Adrenal gland (tissue), 12 donors: ENCODE results near the gene HNRNPC. TPM values are rescaled to one million over a fixed set of nuclear protein-coding genes. Genes with fewer than 3 reads are reported as not detected.
A peak's percentile ranks its signal among the peaks of the same experiment; 100 is the strongest.

Experiments used
- DNase-seq, 7 donors: peaks; one replicate each; pipeline ENCODE4 v3.0.0-alpha.2; 2019 to 2020
- H3K27ac ChIP-seq, 5 donors: fragments of 200-600 bp; sonication (generic) in 4 of 5; 1 replicate in 3 of 5; 2 replicates in 2 of 5; pipeline versions ENCODE4 v1.5.1 to v1.8.0; 2016 to 2020; ENCODE audit warnings: mild to moderate bottlenecking in 1 of 5
- H3K27me3 ChIP-seq: fragments of 200-600 bp; 2 replicates; pipeline ENCODE4 v1.8.0; 2021
- H3K36me3 ChIP-seq, 2 donors: fragments of 200-600 bp; replicated peaks in 1 of 2; 1 replicate in 1 of 2; 2 replicates in 1 of 2; pipeline versions ENCODE4 v1.5.1 to v1.8.0; 2018 to 2022
- H3K4me1 ChIP-seq, 2 donors: fragments of 200-600 bp; replicated peaks in 1 of 2; 1 replicate in 1 of 2; 2 replicates in 1 of 2; pipeline versions ENCODE4 v1.5.1 to v1.8.0; 2018 to 2021
- H3K4me3 ChIP-seq, 4 donors: fragments of 200-600 bp; sonication (generic) in 3 of 4; one replicate each; pipeline ENCODE4 v1.5.1; 2016 to 2018
- H3K9me3 ChIP-seq, 3 donors: fragments of 200-600 bp; sonication (generic) in 1 of 3; replicated peaks in 1 of 3; 1 replicate in 2 of 3; 2 replicates in 1 of 3; pipeline versions ENCODE4 v1.5.1 to v1.8.0; 2016 to 2021
- POLR2A ChIP-seq, 2 donors: fragments of 450-650 bp; IDR thresholded peaks; one replicate each; pipeline ENCODE4 v1.6.1; 2017; ENCODE audit warnings: antibody characterized with exemption in 2 of 2, mild to moderate bottlenecking in 2 of 2, moderate library complexity in 1 of 2
- WGBS, 4 donors: extraction: QIAGEN DNeasy Blood & Tissue Kit in 2 of 4; methylation state at CpG; one replicate each; pipeline versions ENCODE4 v1.1.5 to v1.1.7; 2013 to 2017; 5-methylcytosine and 5-hydroxymethylcytosine counted together
- intact Hi-C, 2 donors: fragments of 100-400 bp; cut with DNase I; formaldehyde crosslinking; loops; one replicate each; pipeline versions ENCODE4 v1.14.1 to v1.15.0; 2022 to 2023
- polyA plus RNA-seq, 3 donors: library from polyadenylated mRNA; stranded (reverse); fragments of 200-250 nt in 2 of 3; fragments of 350-450 nt in 1 of 3; fragmentation: Illumina TruSeq in 1 of 3; extraction: RNeasy Lipid Tissue Mini Kit (QIAGEN cat#74804) in 1 of 3; gene quantifications; one replicate each; pipeline ENCODE4 v1.2.3, GENCODE V29; 2013 to 2014
- total RNA-seq, 9 donors: library from RNA; depleted of rRNA in 4 of 9; stranded (reverse); fragments of >200 nt in 4 of 9; fragments of 120-200 nt in 1 of 9; fragmentation: NEBNext Ultra II Directional in 1 of 9; extraction: Animal tissue kit (Norgen Biotek cat#: 25700) in 1 of 9; gene quantifications; one replicate each; pipeline versions ENCODE4 v1.1.0 to v1.2.4, GENCODE V29; 2013 to 2023
- TF ChIP-seq, protein P1 (sequence below), 6 experiments: fragments of 450-650 bp in 4 of 6; fragments of 200-600 bp in 2 of 6; sonication (generic) in 1 of 6; IDR thresholded peaks; 1 replicate in 5 of 6; 2 replicates in 1 of 6; pipeline versions ENCODE4 v1.5.1 to v1.8.0; 2016 to 2021; ENCODE audit warnings: antibody characterized with exemption in 6 of 6, mild to moderate bottlenecking in 2 of 6, moderate library complexity in 1 of 6
- donor health status: healthy with polysubstance abuse.
- donor health status: Bipolar disorder and iron deficiency.
- donor health status: DM: yes; HTN: yes; CAD: no.
- donor health status: DM: no; HTN: no; CAD: no.
- donor health status: DM: no; HTN: no; CAD: no.
- donor health status: DM: yes; HTN: yes; CAD: no.

HNRNPC gene
- total and polyA plus RNA-seq, 12 donors, result 399 to 905 (median 531) TPM

DNA sequence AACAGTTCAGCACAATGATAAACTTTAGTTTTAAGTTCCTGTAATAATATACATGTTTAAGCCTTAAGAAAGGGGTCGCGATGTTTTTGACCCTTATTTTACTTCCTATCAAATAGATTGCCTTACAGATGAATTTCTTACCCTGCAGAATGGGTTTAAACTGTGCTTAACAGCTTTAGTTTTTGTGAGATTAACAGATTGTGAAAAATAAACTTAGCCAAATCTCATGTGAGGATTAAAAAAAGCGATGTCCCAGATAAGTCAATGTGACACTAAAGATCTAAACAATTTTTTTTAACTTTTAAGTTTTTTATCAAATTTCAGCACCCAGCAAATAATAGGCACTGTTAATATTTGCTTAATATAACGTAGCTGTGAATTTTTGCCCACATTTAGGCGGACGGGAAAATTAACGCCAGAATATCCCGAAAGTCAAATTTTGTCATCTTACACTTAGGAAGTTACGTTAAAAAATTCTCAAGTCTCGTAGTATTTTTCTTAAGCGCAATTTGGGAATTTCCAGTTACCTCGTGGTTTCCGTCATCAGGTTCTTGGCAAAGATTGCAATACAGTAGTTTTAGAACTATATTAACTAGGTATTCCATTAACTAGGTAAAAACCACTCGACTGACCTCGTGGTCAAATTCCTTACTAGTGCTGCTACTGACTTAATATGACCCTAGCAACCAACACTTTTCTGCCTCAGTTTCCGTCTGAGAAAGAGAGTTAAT, 1.2 kb downstream of the HNRNPC start:
- peak overlapping the region; percentile 71 to 97 (median 94) for H3K27ac ChIP-seq
- intact Hi-C loops, result no loop called here
- no peaks in the 10 kb centered on the region for H3K9me3 ChIP-seq
- TF ChIP-seq, protein P1, sequence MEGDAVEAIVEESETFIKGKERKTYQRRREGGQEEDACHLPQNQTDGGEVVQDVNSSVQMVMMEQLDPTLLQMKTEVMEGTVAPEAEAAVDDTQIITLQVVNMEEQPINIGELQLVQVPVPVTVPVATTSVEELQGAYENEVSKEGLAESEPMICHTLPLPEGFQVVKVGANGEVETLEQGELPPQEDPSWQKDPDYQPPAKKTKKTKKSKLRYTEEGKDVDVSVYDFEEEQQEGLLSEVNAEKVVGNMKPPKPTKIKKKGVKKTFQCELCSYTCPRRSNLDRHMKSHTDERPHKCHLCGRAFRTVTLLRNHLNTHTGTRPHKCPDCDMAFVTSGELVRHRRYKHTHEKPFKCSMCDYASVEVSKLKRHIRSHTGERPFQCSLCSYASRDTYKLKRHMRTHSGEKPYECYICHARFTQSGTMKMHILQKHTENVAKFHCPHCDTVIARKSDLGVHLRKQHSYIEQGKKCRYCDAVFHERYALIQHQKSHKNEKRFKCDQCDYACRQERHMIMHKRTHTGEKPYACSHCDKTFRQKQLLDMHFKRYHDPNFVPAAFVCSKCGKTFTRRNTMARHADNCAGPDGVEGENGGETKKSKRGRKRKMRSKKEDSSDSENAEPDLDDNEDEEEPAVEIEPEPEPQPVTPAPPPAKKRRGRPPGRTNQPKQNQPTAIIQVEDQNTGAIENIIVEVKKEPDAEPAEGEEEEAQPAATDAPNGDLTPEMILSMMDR (IDR thresholded peaks at IDR 0.05), result no peak
- no peak for TF ChIP-seq POLR2A (IDR thresholded peaks at IDR 0.05)
- peak overlapping the region in 3 of 4 donors; percentile 80 to 99 (median 91) for H3K4me3 ChIP-seq
- H3K4me1 ChIP-seq, result peaks cover 32 to 56% of the 10 kb centered on the region in 2 donors
- peaks cover 0 to 16% of the 10 kb centered on the region in 2 donors for H3K36me3 ChIP-seq
- no peak for DNase-seq
- 0 to 2% (median 2%) methylated on average over 16 of the region's 16 CpGs for WGBS, 4 donors
- no peaks in the 10 kb centered on the region for H3K27me3 ChIP-seq

DNA sequence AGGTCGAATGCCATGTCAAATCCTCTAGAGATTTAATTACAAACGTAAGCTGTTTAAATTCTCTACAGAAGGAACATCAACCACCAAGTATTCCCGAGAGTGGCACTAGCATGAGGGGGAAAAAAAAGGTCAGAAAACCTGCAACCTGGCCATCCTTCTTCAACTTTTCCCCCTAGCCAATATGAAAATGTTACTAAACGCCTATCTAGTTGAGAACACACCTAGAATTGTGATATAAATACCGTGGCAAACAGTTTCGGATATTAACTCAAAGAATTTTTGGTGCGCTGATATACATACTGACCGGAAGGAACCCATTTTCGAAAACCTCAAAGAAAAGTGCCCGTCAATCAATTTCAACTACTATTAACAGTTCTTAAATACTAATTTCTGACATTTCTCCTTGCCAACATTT, 1.8 kb downstream of the HNRNPC start:
- intact Hi-C loops, result no loop called here
- Histone ChIP-seq H3K4me3 (peak overlapping the region in 3 of 4 donors; percentile 5 to 91 (median 80)), H3K27ac (peak overlapping the region in 4 of 5 donors; percentile 90 to 97 (median 96)), H3K36me3 (peaks cover 0 to 18% of the 10 kb centered on the region in 2 donors), H3K4me1 (peaks cover 38 to 62% of the 10 kb centered on the region in 2 donors), H3K9me3 (no peaks in the 10 kb centered on the region), H3K27me3 (no peaks in the 10 kb centered on the region)
- DNase-seq, result no peak
- TF ChIP-seq POLR2A (IDR thresholded peaks at IDR 0.05), result no peak
- TF ChIP-seq, protein P1 (IDR thresholded peaks at IDR 0.05), result no peak
- 2 to 5% (median 3%) methylated on average over 10 of the region's 10 CpGs for WGBS, 4 donors

DNA sequence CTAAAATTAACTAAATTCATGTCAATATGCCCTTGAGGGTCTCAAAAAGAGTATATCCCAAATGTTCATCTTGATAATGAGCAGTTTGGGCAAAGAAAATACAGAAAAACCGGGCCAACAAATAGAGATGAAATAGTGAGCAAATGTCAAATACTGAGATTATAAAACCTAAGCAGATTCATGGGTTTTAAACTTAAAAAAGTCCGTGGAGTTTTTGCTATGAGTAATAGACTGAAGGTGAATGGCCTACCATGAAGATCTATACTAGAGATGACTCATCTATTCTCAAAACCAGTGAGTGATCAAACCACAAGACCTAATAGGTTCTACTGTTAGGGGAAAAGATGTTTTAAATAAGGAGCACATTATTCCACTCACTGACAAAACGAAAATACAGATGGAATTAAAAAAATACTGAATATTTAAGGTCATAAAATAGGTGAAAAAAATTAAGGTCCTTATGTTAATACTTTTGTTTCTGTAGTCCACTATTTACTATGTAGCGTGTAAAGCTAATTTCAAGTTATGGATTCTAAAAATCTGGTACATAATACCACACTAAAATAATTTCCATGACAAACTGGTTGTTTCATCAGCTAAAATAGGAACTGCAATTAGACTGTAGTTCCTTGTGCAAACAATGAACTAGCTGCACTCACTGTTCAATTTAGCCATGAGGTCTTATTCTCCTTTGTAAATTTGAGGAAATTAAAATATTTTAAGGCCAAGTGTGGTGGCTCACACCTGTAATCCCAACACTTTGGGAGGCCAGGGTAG, 5.0 kb downstream of the HNRNPC start:
- Histone ChIP-seq H3K4me3 (peak overlapping the region in 1 of 4 donors; percentile 14), H3K9me3 (no peaks in the 10 kb centered on the region), H3K4me1 (peaks cover 49 to 82% of the 10 kb centered on the region in 2 donors), H3K27ac (peak overlapping the region in 4 of 5 donors; percentile 51 to 97 (median 66)), H3K36me3 (peaks cover 0 to 46% of the 10 kb centered on the region in 2 donors), H3K27me3 (no peaks in the 10 kb centered on the region)
- intact Hi-C loops, result no loop called here
- TF ChIP-seq POLR2A (IDR thresholded peaks at IDR 0.05), result no peak
- TF ChIP-seq, protein P1 (IDR thresholded peaks at IDR 0.05), result no peak
- DNase-seq, result no peak
- WGBS, 4 donors, result 32 to 49% (median 34%) methylated on average over 4 of the region's 4 CpGs
